Upper lobe of left lung (tissue), 6 donors: ENCODE measurements around the gene POLE. TPM values are rescaled to one million over a fixed set of nuclear protein-coding genes. Genes with fewer than 3 reads are reported as not detected.

Source experiments
- ATAC-seq, 2 donors: fragments of 200-7000 bp; cut with Tn5 transposase; one replicate each; pipeline ENCODE4 v1.9.1; 2022; ENCODE audit warnings: mild to moderate bottlenecking in 2 of 2, moderate library complexity in 2 of 2; ENCODE audit not compliant: low FRiP score in 2 of 2
- DNase-seq, 2 donors: peaks; one replicate each; pipeline ENCODE4 v3.0.0-alpha.2; 2019 to 2020
- H3K27ac ChIP-seq, 4 donors: fragments of 200-600 bp; sonication (generic); one replicate each; pipeline ENCODE4 v1.5.1; 2016 to 2019
- H3K27me3 ChIP-seq, 4 donors: fragments of 200-600 bp; sonication (generic); one replicate each; pipeline ENCODE4 v1.5.1; 2017 to 2019
- H3K36me3 ChIP-seq, 4 donors: fragments of 200-600 bp; sonication (generic); one replicate each; pipeline ENCODE4 v1.5.1; 2016 to 2019
- H3K4me1 ChIP-seq, 4 donors: fragments of 200-600 bp; sonication (generic); one replicate each; pipeline ENCODE4 v1.5.1; 2018 to 2019
- H3K4me3 ChIP-seq, 4 donors: fragments of 200-600 bp; sonication (generic); one replicate each; pipeline ENCODE4 v1.5.1; 2017 to 2019; ENCODE audit warnings: mild to moderate bottlenecking in 2 of 4, moderate library complexity in 1 of 4
- H3K9me3 ChIP-seq, 4 donors: fragments of 200-600 bp; sonication (generic); one replicate each; pipeline ENCODE4 v1.5.1; 2018 to 2019
- CTCF ChIP-seq, 6 experiments: fragments of 450-650 bp in 4 of 6; fragments of 200-600 bp in 2 of 6; sonication (generic) in 2 of 6; IDR thresholded peaks; one replicate each; pipeline ENCODE4 v1.5.1; 2016 to 2019; ENCODE audit warnings: antibody characterized with exemption in 6 of 6
- EP300 ChIP-seq, 4 donors: sonication (generic); formaldehyde crosslinking; IDR thresholded peaks; one replicate each; pipeline ENCODE4 v1.5.1; 2017; ENCODE audit warnings: antibody characterized with exemption in 4 of 4, control low read depth in 2 of 4
- POLR2A ChIP-seq, 4 donors: fragments of 450-650 bp; IDR thresholded peaks; one replicate each; pipeline ENCODE4 v1.5.1; 2016 to 2017; ENCODE audit warnings: antibody characterized with exemption in 4 of 4, mild to moderate bottlenecking in 2 of 4
- POLR2AphosphoS5 ChIP-seq, 2 donors: sonication (generic); formaldehyde crosslinking; IDR thresholded peaks; one replicate each; pipeline ENCODE4 v1.5.1; 2017; ENCODE audit warnings: antibody characterized with exemption in 2 of 2
- WGBS, 2 donors: methylation state at CpG; one replicate each; pipeline ENCODE4 v1.1.5; 2017 to 2018; 5-methylcytosine and 5-hydroxymethylcytosine counted together
- total RNA-seq, 6 donors: library from RNA; depleted of rRNA in 4 of 6; stranded (reverse); fragments of >200 nt in 4 of 6; gene quantifications; one replicate each; pipeline versions ENCODE4 v1.1.0 to v1.2.1, GENCODE V29; 2016 to 2021
- donor health status: DM: no; HTN: no; CAD: no; lungs with moderate emphysema.
- donor health status: DM: no; HTN: yes; CAD: no; lungs with severe emphysema.

Gene POLE
- total RNA-seq, 6 donors from 2014 or later = 16.6 to 228 (median 26.2) TPM

- no peaks in the 10 kb centered on the region for H3K27me3 ChIP-seq
- H3K4me3 ChIP-seq = no peak overlapping the region
- H3K9me3 ChIP-seq = no peaks in the 10 kb centered on the region
- no peaks in the 10 kb centered on the region for H3K4me1 ChIP-seq
- H3K27ac ChIP-seq = no peak overlapping the region
- WGBS, 2 donors = 81 to 83% methylated on average over 29 of the region's 29 CpGs
- TF ChIP-seq CTCF (IDR thresholded peaks at IDR 0.05) = no peak
- no peak for TF ChIP-seq POLR2A (IDR thresholded peaks at IDR 0.05)
- TF ChIP-seq POLR2AphosphoS5 (IDR thresholded peaks at IDR 0.05) = no peak
- TF ChIP-seq EP300 (IDR thresholded peaks at IDR 0.05) = no peak
- no peak for ATAC-seq
- DNase-seq = peak in 1 of 2 donors; percentile 40
- peaks cover 20 to 96% (median 82%) of the 10 kb centered on the region in 4 donors for H3K36me3 ChIP-seq
Observed at GRCh38 chr12:132662901-132663755, 24.0 kb downstream of the POLE start.

GRCh38 chr12:132661972-132662371 is 25.2 kb downstream of the POLE start:
- Histone ChIP-seq H3K4me3 (no peak overlapping the region), H3K27ac (no peak overlapping the region), H3K36me3 (peaks cover 17 to 96% (median 83%) of the 10 kb centered on the region in 4 donors), H3K9me3 (no peaks in the 10 kb centered on the region), H3K27me3 (no peaks in the 10 kb centered on the region), H3K4me1 (no peaks in the 10 kb centered on the region)
- WGBS, 2 donors = 79 to 92% methylated on average over 5 of the region's 5 CpGs
- DNase-seq (no peak), ATAC-seq (no peak)
- TF ChIP-seq POLR2A (IDR thresholded peaks at IDR 0.05) = no peak
- no peak for TF ChIP-seq POLR2AphosphoS5 (IDR thresholded peaks at IDR 0.05)
- TF ChIP-seq EP300 (IDR thresholded peaks at IDR 0.05) = no peak
- no peak for TF ChIP-seq CTCF (IDR thresholded peaks at IDR 0.05)

- WGBS, 2 donors = 79 to 83% methylated on average over 11 of the region's 11 CpGs
- Histone ChIP-seq H3K9me3 (no peaks in the 10 kb centered on the region), H3K4me1 (no peaks in the 10 kb centered on the region), H3K27ac (no peak overlapping the region), H3K4me3 (no peak overlapping the region), H3K27me3 (no peaks in the 10 kb centered on the region), H3K36me3 (peaks cover 21 to 96% (median 83%) of the 10 kb centered on the region in 4 donors)
- TF ChIP-seq EP300 (IDR thresholded peaks at IDR 0.05) = no peak
- no peak for TF ChIP-seq POLR2AphosphoS5 (IDR thresholded peaks at IDR 0.05)
- TF ChIP-seq POLR2A (IDR thresholded peaks at IDR 0.05) = no peak
- TF ChIP-seq CTCF (IDR thresholded peaks at IDR 0.05) = no peak
- DNase-seq = no peak
- ATAC-seq = no peak
Observed at GRCh38 chr12:132660996-132661395, 26.1 kb downstream of the POLE start.

- DNase-seq (no peak), ATAC-seq (no peak)
- 66 to 69% methylated on average over 5 of the region's 5 CpGs for WGBS, 2 donors
- Histone ChIP-seq H3K4me1 (no peaks in the 10 kb centered on the region), H3K9me3 (no peaks in the 10 kb centered on the region), H3K36me3 (peaks cover 21 to 95% (median 81%) of the 10 kb centered on the region in 4 donors), H3K27ac (no peak overlapping the region), H3K27me3 (no peaks in the 10 kb centered on the region), H3K4me3 (no peak overlapping the region)
- no peak for TF ChIP-seq POLR2A (IDR thresholded peaks at IDR 0.05)
- no peak for TF ChIP-seq POLR2AphosphoS5 (IDR thresholded peaks at IDR 0.05)
- TF ChIP-seq CTCF (IDR thresholded peaks at IDR 0.05) = no peak
- TF ChIP-seq EP300 (IDR thresholded peaks at IDR 0.05) = no peak
Observed at GRCh38 chr12:132660052-132660451, 27.1 kb downstream of the POLE start.
